Fibroblast of mammary gland (primary cell): Measurements from ENCODE around the gene ARPC5L.

Experiments
- DNase-seq: peaks from one replicate; pipeline ENCODE4 v3.0.0-alpha.2; 2010; ENCODE audit warnings: low read depth
- H3K4me3 ChIP-seq: 2 replicates; pipeline ENCODE4 v1.5.1; 2011; ENCODE audit warnings: low read depth, mild to moderate bottlenecking, low read length, moderate library complexity; ENCODE audit not compliant: control insufficient read depth
- TF ChIP-seq, protein P1 (sequence below): conservative IDR thresholded peaks from 2 replicates; pipeline ENCODE4 v1.5.1; 2011; ENCODE audit warnings: low read depth, low read length, inconsistent platforms; ENCODE audit not compliant: control insufficient read depth, insufficient read depth

ARPC5L gene

DNA sequence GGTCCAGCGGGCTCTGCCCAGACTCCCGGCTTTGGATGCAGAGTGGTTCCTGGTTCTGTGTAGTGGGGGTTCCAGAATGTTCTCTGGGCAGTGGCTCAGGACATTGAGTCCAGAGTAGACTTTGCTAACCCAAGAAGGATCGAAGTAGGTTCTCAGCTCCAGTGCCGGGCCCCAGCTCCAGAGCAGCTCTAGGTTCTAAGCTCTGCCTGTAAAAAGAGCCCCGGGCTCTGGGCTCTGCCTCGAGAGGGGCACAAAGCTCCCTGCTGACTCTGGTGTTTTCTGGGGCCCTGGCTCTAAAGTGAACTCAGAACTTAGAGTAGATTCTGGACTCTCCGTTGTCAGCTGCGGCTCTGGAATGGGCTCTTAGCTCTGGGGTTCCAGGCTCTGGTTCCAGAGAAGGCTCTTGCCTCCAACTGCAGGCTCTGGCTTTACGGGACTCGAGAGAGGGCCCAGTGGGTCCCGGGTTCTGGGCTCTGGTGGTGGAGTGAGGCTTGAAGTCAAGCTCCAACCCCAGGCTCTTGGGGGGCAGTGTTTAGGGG lies 8.3 kb upstream of the ARPC5L start:
- H3K4me3 ChIP-seq, result peak overlapping the region; percentile 41
- DNase-seq, result no peak
- TF ChIP-seq, protein P1, sequence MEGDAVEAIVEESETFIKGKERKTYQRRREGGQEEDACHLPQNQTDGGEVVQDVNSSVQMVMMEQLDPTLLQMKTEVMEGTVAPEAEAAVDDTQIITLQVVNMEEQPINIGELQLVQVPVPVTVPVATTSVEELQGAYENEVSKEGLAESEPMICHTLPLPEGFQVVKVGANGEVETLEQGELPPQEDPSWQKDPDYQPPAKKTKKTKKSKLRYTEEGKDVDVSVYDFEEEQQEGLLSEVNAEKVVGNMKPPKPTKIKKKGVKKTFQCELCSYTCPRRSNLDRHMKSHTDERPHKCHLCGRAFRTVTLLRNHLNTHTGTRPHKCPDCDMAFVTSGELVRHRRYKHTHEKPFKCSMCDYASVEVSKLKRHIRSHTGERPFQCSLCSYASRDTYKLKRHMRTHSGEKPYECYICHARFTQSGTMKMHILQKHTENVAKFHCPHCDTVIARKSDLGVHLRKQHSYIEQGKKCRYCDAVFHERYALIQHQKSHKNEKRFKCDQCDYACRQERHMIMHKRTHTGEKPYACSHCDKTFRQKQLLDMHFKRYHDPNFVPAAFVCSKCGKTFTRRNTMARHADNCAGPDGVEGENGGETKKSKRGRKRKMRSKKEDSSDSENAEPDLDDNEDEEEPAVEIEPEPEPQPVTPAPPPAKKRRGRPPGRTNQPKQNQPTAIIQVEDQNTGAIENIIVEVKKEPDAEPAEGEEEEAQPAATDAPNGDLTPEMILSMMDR, result no peak

DNA sequence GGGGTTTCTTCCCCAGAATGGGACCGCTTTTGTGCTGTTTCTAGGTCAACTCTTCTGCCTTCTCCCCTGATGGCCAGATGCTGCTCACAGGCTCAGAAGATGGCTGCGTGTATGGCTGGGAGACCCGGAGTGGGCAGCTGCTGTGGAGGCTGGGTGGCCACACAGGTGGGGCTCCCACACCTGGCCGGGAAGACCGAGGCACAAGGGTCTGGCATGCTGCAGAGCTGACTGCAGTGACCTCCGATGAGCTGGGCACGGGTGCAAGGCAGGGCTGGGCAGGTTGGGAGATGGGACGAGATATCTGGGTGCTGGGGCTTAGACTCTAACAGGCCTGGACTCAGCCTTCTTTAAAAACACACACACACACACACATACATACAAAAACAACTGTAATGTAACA lies 7.8 kb upstream of the ARPC5L start:
- DNase-seq, result no peak
- TF ChIP-seq, protein P1, result no peak
- no peak overlapping the region for H3K4me3 ChIP-seq

DNA sequence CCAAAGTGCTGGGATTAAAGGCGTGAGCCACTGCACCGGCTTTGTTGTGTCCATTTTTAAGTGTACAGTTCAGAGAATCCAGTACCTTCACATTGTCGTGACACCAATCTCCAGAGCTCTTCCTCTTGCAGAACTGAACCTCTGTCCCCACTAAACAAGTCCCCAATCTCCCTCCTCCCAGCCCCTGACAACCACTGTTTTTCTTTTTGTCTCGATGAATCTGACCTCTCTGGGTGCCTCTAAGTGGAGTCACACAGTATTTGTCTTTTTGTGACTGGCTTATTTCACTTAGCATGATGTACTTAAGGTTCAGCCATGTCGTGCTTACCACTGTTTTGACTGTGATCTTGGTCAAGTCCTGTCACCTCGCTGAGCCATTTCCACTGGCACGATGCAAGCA lies 7.1 kb upstream of the ARPC5L start:
- TF ChIP-seq, protein P1, result no peak

DNA sequence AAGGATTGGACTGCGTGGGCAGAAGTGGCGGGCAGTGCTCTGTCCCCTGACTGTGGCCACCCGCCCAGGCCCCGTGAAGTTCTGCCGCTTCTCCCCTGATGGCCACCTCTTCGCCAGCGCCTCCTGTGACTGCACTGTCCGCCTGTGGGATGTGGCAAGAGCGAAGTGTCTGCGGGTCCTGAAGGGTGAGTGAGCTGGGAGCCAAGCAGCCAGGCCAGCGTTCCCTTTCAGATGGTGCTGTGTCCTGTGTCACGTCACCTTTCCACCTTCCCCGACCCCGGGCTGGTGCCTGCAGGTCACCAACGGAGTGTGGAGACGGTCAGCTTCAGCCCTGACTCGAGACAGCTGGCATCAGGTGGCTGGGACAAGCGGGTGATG lies 6.4 kb upstream of the ARPC5L start:
- no peak for DNase-seq
- TF ChIP-seq, protein P1, result no peak
- no peak overlapping the region for H3K4me3 ChIP-seq

More for the DNA sequence above, 7.1 kb upstream of the ARPC5L start:
- no peak for DNase-seq
- H3K4me3 ChIP-seq, result no peak overlapping the region

DNA sequence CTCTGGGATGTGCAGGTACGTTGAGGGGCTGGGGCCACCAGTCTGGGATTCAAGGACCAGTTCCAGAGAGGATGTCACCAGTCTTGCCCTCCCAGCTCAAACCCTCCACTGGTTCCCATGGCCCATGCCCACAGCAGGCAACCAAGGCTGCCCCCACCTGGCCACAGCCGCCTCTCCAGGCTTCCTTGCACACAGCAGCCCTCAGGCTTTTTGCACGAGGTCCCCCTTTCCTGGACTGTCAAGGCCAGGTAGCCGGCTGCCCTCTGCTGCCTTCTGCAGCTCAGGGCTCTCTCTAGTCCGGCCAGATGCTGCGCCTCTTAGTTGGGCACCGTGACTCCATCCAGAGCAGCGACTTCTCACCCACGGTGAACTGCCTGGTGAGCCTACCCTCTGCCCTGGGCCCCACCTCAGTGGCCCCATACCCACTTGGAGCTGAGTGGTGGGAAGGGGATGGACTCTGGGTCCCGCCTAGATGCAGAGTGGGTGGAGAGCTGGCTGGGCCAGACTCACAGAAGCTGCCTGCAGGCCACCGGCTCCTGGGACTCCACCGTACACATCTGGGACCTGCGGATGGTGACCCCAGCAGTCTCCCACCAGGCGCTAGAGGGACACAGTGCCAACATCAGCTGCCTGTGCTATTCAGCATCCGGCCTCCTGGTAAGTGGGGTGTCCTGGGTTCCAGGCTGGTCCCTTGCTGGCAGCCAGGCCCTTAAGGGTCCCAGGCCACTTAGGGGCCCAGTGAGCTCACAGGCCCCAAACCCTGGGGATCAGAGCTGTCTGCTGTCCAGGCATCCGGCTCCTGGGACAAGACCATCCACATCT lies 5.8 kb upstream of the ARPC5L start:
- TF ChIP-seq, protein P1, result peak; percentile 35
- peak; percentile 31 for DNase-seq
- no peak overlapping the region for H3K4me3 ChIP-seq

DNA sequence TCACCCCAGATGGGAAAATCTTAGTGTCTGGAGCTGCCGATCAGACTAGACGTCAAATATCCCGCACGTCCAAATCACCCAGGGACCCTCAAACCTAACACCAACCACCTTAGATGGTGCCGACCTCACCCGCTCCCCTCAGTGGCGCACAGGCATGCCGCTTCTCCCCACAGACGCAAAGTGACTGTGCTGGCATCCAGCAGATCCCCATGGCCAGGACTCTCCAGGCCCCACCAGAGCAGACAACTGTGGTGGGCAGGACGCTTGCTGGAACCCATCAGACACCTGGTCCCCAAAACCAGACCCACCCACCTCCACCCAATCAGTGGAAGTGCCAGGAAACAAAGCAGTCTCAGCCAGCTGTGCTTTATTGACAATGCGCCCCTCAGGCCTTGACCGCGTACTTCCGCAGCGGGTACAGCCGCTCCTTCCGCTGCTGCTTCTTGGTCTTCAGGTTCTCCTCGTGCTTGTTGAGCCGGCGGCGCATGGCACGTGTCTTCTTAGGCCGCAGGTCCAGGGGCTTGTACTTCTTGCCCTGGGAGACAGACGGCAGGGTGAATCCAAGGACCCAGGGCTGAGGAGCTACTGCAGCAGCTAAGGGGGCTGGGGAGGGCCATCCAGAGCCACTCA lies 4.3 kb upstream of the ARPC5L start:
- H3K4me3 ChIP-seq, result no peak overlapping the region
- DNase-seq, result no peak
- TF ChIP-seq, protein P1, result no peak
